ENCODE results near the gene MTMR12.

MTMR12 gene

GRCh38 chr5:32317041-32317440, 4.3 kb upstream of the MTMR12 start:
- no peak for ATAC-seq
- no peak for TF ChIP-seq TSHZ2 (CRISPR knock-in tag; IDR thresholded peaks at IDR 0.05)
- no peak for TF ChIP-seq RARB (CRISPR knock-in tag; IDR thresholded peaks at IDR 0.05)
- TF ChIP-seq ESRRG (CRISPR knock-in tag; IDR thresholded peaks at IDR 0.05): no peak
- no peak for TF ChIP-seq TCF4 (CRISPR knock-in tag; IDR thresholded peaks at IDR 0.05; ENCODE audit: borderline replicate concordance)
- no peak for TF ChIP-seq ZNF8 (CRISPR knock-in tag; IDR thresholded peaks at IDR 0.05)
- TF ChIP-seq CSRNP3 (CRISPR knock-in tag; IDR thresholded peaks at IDR 0.05): no peak
- TF ChIP-seq ZNF565 (CRISPR knock-in tag; conservative IDR thresholded peaks at IDR 0.05; ENCODE audit: low read depth): no peak
- TF ChIP-seq ARNTL (CRISPR knock-in tag; IDR thresholded peaks at IDR 0.05; ENCODE audit: borderline replicate concordance, low read depth): no peak
- TF ChIP-seq OSR1 (CRISPR knock-in tag; IDR thresholded peaks at IDR 0.05): no peak
- TF ChIP-seq CREB5 (CRISPR knock-in tag; IDR thresholded peaks at IDR 0.05; ENCODE audit: low read depth): no peak
- TF ChIP-seq ISL1 (CRISPR knock-in tag; IDR thresholded peaks at IDR 0.05): no peak
- no peak for TF ChIP-seq GLIS3 (CRISPR knock-in tag; IDR thresholded peaks at IDR 0.05)
- TF ChIP-seq TOX (CRISPR knock-in tag; IDR thresholded peaks at IDR 0.05; ENCODE audit: borderline replicate concordance): no peak
- no peak for TF ChIP-seq ZFP3 (CRISPR knock-in tag; IDR thresholded peaks at IDR 0.05)
- TF ChIP-seq ZC3H10 (CRISPR knock-in tag; IDR thresholded peaks at IDR 0.05): no peak
- TF ChIP-seq ZNF70 (CRISPR knock-in tag; IDR thresholded peaks at IDR 0.05): no peak
- TF ChIP-seq BACH2 (CRISPR knock-in tag; IDR thresholded peaks at IDR 0.05; ENCODE audit: borderline replicate concordance): no peak
- no peak for TF ChIP-seq SNAI2 (CRISPR knock-in tag; IDR thresholded peaks at IDR 0.05)
- no peak for TF ChIP-seq PATZ1 (CRISPR knock-in tag; IDR thresholded peaks at IDR 0.05; ENCODE audit: borderline replicate concordance)

- TF ChIP-seq CSDC2 (CRISPR knock-in tag; IDR thresholded peaks at IDR 0.05) (no peak), TCF4 (CRISPR knock-in tag; IDR thresholded peaks at IDR 0.05; ENCODE audit: borderline replicate concordance) (no peak), ARNTL (CRISPR knock-in tag; IDR thresholded peaks at IDR 0.05; ENCODE audit: borderline replicate concordance, low read depth) (no peak), PPARA (CRISPR knock-in tag; IDR thresholded peaks at IDR 0.05; ENCODE audit: borderline replicate concordance) (no peak), GLIS3 (CRISPR knock-in tag; IDR thresholded peaks at IDR 0.05) (no peak), ZNF8 (CRISPR knock-in tag; IDR thresholded peaks at IDR 0.05) (no peak), ZFP3 (CRISPR knock-in tag; IDR thresholded peaks at IDR 0.05) (no peak), TSHZ2 (CRISPR knock-in tag; IDR thresholded peaks at IDR 0.05) (no peak), ZNF565 (CRISPR knock-in tag; conservative IDR thresholded peaks at IDR 0.05; ENCODE audit: low read depth) (no peak), TOX (CRISPR knock-in tag; IDR thresholded peaks at IDR 0.05; ENCODE audit: borderline replicate concordance) (no peak), ZC3H10 (CRISPR knock-in tag; IDR thresholded peaks at IDR 0.05) (no peak), ZNF70 (CRISPR knock-in tag; IDR thresholded peaks at IDR 0.05) (no peak), CREB5 (CRISPR knock-in tag; IDR thresholded peaks at IDR 0.05; ENCODE audit: low read depth) (no peak), PATZ1 (CRISPR knock-in tag; IDR thresholded peaks at IDR 0.05; ENCODE audit: borderline replicate concordance) (no peak), ZFP30 (CRISPR knock-in tag; IDR thresholded peaks at IDR 0.05) (no peak), ISL1 (CRISPR knock-in tag; IDR thresholded peaks at IDR 0.05) (no peak), ESRRG (CRISPR knock-in tag; IDR thresholded peaks at IDR 0.05) (no peak)
- ATAC-seq: no peak
Observed at GRCh38 chr5:32315221-32316014, 2.7 kb upstream of the MTMR12 start.

Measured in SK-N-SH treated with all-trans-retinoic acid at 6 μM for 48 hours (cell line).